CD4-positive, alpha-beta memory T cell (primary cell): ENCODE results near the gene FOXP1. TPM values are rescaled to one million over a fixed set of nuclear protein-coding genes. Genes with fewer than 3 reads are reported as not detected.
A peak's percentile ranks its signal among the peaks of the same experiment; 100 is the strongest.

Source experiments
- CTCF ChIA-PET: fragments of 350-600 bp; sonication (Branson Sonifier 250); formaldehyde crosslinking; loops from one replicate; lab custom pipeline; 2021; ENCODE audit warnings: inconsistent platforms; ENCODE audit not compliant: partially characterized antibody; lab: Charles Lee
- POLR2A ChIA-PET: fragments of 350-600 bp; sonication (Branson Sonifier 250); formaldehyde crosslinking; loops from one replicate; lab custom pipeline; 2021; ENCODE audit not compliant: partially characterized antibody; lab: Charles Lee
- DNase-seq, 5 donors: peaks; one replicate each; pipeline versions ENCODE4 v3.0.0 to v3.0.0-alpha.2; 2020 to 2022; ENCODE audit warnings: mixed read lengths in 1 of 5
- H3K27ac ChIP-seq: one replicate; pipeline ENCODE4 v1.7.0; 2013; ENCODE audit warnings: low read depth, low read length
- H3K27me3 ChIP-seq: 2 replicates; pipeline ENCODE4 v1.7.0; 2013; ENCODE audit warnings: mild to moderate bottlenecking, low read length, moderate library complexity; ENCODE audit not compliant: insufficient read depth
- H3K36me3 ChIP-seq: 2 replicates; pipeline ENCODE4 v1.7.0; 2013; ENCODE audit warnings: mild to moderate bottlenecking, low read length, moderate library complexity; ENCODE audit not compliant: insufficient read depth
- H3K4me1 ChIP-seq: 2 replicates; pipeline ENCODE4 v1.7.0; 2013; ENCODE audit warnings: mild to moderate bottlenecking, low read length, moderate library complexity; ENCODE audit not compliant: insufficient read depth
- H3K4me3 ChIP-seq, 2 donors: one replicate each; pipeline ENCODE4 v1.7.0; 2013; ENCODE audit warnings: low read length in 2 of 2, mild to moderate bottlenecking in 1 of 2
- H3K9me3 ChIP-seq, 2 donors: one replicate each; pipeline ENCODE4 v1.7.0; 2013; ENCODE audit warnings: low read length in 2 of 2, control low read depth in 1 of 2; ENCODE audit not compliant: control insufficient read depth in 1 of 2
- H3K27ac Mint-ChIP-seq, 7 donors: one replicate each; pipeline ENCODE4 v1.8.0; 2020 to 2021; ENCODE audit warnings: mixed read lengths in 7 of 7, mild to moderate bottlenecking in 6 of 7, inconsistent platforms in 3 of 7, moderate library complexity in 3 of 7
- H3K27me3 Mint-ChIP-seq, 2 donors: one replicate each; pipeline ENCODE4 v1.8.0; 2020 to 2021; ENCODE audit warnings: mixed read lengths in 2 of 2
- H3K36me3 Mint-ChIP-seq, 2 donors: one replicate each; pipeline ENCODE4 v1.8.0; 2020 to 2021; ENCODE audit warnings: mixed read lengths in 2 of 2, inconsistent platforms in 1 of 2, mild to moderate bottlenecking in 1 of 2
- H3K4me1 Mint-ChIP-seq, 4 donors: one replicate each; pipeline ENCODE4 v1.8.0; 2020 to 2021; ENCODE audit warnings: mixed read lengths in 4 of 4, mild to moderate bottlenecking in 1 of 4
- H3K4me3 Mint-ChIP-seq, 8 donors: one replicate each; pipeline ENCODE4 v1.8.0; 2020 to 2021; ENCODE audit warnings: mixed read lengths in 8 of 8, mild to moderate bottlenecking in 7 of 8, moderate library complexity in 6 of 8, inconsistent platforms in 3 of 8
- H3K9me3 Mint-ChIP-seq, 8 donors: one replicate each; pipeline ENCODE4 v1.8.0; 2020 to 2021; ENCODE audit warnings: mixed read lengths in 8 of 8, mild to moderate bottlenecking in 5 of 8, inconsistent platforms in 3 of 8, moderate library complexity in 1 of 8
- intact Hi-C: fragments of 100-400 bp; cut with micrococcal nuclease; formaldehyde crosslinking; loops from one replicate; pipeline ENCODE4 v1.15.1; 2023
- polyA plus RNA-seq, 2 donors: library from polyadenylated mRNA; unstranded; fragments of 300-500 nt; fragmentation: Illumina TruSeq; gene quantifications; one replicate each; pipeline ENCODE4 v1.2.3, GENCODE V29; 2021
- total RNA-seq, 2 experiments: library from RNA; stranded (reverse); gene quantifications; one replicate each; pipeline ENCODE4 v1.2.3, GENCODE V29; 2021

The FOXP1 gene
- total and polyA plus RNA-seq, 4 experiments from 2014 or later, result 189 to 348 (median 279) TPM

DNA sequence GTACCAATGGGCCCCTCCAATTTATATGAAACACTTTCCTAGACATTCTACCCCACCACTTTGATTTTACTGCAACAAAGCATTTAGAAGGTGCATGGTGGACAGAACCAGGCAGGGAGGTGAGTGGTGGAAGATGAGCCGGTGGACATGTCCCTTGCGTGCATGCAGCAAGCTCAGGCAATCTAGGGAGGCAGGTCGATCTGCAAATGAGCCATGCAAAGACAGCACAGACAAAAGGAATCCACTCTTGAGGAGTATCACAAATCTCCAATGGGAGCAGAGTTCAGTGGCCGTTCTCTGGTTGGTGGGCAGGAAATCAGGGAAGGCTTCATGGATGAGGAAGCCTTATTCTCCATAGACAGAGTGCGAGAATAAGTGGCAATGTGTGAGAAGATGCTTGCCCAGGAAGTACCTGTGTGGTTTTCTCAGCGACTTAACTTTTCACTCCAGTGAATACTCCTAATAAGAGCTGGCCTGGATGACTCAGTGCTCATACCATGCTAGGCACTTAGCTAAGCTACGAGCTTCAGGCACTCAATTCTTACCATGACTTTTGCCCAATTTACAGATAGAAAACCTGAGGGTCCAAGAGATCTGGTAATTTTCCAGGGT is 152.5 kb downstream of the FOXP1 start:
- Histone ChIP-seq H3K27me3 (no peaks in the 10 kb centered on the region), H3K9me3 (no peaks in the 10 kb centered on the region), H3K36me3 (no peaks in the 10 kb centered on the region), H3K4me3 (no peak overlapping the region), H3K27ac (no peak overlapping the region), H3K4me1 (peaks cover 78% of the 10 kb centered on the region)
- CTCF ChIA-PET, result interaction anchor here (2.1 kb wide), 1 partner anchor 9 kb away, joined by 6 read pairs; no protein-coding TSS in a partner anchor
- H3K9me3 Mint-ChIP-seq, result no peaks in the 10 kb centered on the region
- POLR2A ChIA-PET, result interaction anchor here (0.6 to 1.5 kb wide), 3 partner anchors 11 to 32 kb away, joined by 3 to 4 read pairs (median 3); no protein-coding TSS in a partner anchor
- intact Hi-C loops, result loop anchor here (1.0 to 2.0 kb wide), 2 partner anchors 9 to 14 kb away; no protein-coding TSS in a partner anchor
- DNase-seq, result no peak
- H3K27ac Mint-ChIP-seq, result peak overlapping the region in 6 of 7 donors; percentile 14 to 96 (median 85)
- peaks cover 69 to 92% (median 80%) of the 10 kb centered on the region in 4 donors for H3K4me1 Mint-ChIP-seq
- peaks cover 17 to 31% of the 10 kb centered on the region in 2 donors for H3K36me3 Mint-ChIP-seq
- no peaks in the 10 kb centered on the region for H3K27me3 Mint-ChIP-seq
- H3K4me3 Mint-ChIP-seq, result peak overlapping the region in 5 of 8 donors; percentile 17 to 61 (median 40)

DNA sequence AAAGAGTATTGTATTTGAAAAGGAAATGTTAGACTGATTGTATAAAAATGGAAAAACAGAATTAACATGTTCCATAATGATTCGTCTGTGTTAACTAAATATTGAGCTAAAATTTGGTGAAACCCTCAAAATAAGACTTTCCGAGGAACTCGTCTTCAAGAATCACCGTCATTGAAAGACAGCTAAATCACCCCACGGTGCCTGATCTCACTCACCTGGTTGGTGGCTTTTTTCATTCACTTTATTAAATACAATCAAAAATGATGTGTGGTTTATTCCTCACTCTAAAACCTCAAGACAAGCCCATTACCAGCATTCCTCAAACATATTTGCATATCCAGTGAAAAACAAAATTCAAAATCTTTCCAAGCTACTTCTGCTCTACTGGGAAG is 153.9 kb downstream of the FOXP1 start:
- H3K27me3 ChIP-seq, result no peaks in the 10 kb centered on the region
- H3K4me1 ChIP-seq, result peaks cover 88% of the 10 kb centered on the region
- no peak overlapping the region for H3K4me3 ChIP-seq
- ChIA-PET POLR2A (interaction anchor here (0.7 to 1.3 kb wide), 3 partner anchors 14 to 156 kb away, joined by 3 to 5 read pairs (median 3); no protein-coding TSS in a partner anchor), CTCF (interaction anchor here (1.3 to 1.4 kb wide), 3 partner anchors 9 to 82 kb away, joined by 3 to 4 read pairs (median 4); no protein-coding TSS in a partner anchor)
- Mint-ChIP-seq H3K4me1 (peaks cover 74 to 98% (median 84%) of the 10 kb centered on the region in 4 donors), H3K27ac (peak overlapping the region in 3 of 7 donors; percentile 28 to 82 (median 49)), H3K36me3 (peaks cover 26 to 42% of the 10 kb centered on the region in 2 donors), H3K27me3 (no peaks in the 10 kb centered on the region), H3K4me3 (no peak overlapping the region), H3K9me3 (peaks cover 0 to 2% (median 0%) of the 10 kb centered on the region in 8 donors)
- no peak for DNase-seq
- intact Hi-C loops, result no loop called here
- H3K36me3 ChIP-seq, result no peaks in the 10 kb centered on the region
- H3K9me3 ChIP-seq, result no peaks in the 10 kb centered on the region
- H3K27ac ChIP-seq, result no peak overlapping the region

DNA sequence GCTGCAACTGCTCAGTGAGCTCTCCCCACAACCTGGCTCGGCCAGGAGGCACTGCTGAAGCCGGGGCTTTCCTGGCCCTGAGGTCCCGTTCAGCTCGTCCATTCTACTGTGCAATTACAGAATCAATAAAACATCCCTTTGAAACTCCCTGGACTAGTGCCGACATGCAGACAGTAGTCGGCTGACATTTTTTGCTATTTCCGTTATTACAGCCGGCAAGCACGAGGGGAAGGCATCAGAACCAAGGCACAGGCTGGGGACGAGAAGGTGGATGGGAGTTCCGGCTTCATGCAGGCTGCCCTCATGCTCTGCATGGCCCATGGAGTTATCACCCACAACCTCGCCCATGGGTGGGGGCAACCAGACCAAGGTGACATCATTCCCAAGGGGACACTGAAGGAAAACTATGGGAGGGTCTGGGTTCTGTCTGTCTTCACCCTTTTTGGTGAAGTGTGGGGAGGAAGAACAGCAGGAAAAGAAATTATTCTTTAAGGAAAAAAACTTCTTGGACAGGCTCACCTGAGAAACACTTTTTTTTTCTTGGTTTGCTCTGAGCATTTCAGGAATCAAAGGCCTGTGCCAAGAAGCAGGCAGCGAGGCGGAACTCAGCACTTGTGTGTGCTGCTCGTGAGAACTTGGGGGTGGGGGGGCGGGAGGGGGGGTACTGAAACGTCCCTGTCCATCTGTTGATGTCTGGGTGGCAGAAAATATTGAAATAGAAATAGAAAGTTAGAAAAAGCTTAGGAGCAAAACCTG is 154.5 kb downstream of the FOXP1 start:
- Histone ChIP-seq H3K36me3 (peaks cover 4% of the 10 kb centered on the region), H3K9me3 (no peaks in the 10 kb centered on the region), H3K27me3 (no peaks in the 10 kb centered on the region), H3K27ac (no peak overlapping the region), H3K4me3 (no peak overlapping the region), H3K4me1 (peaks cover 88% of the 10 kb centered on the region)
- Mint-ChIP-seq H3K4me1 (peaks cover 73 to 98% (median 84%) of the 10 kb centered on the region in 4 donors), H3K27me3 (no peaks in the 10 kb centered on the region), H3K9me3 (peaks cover 0 to 2% (median 0%) of the 10 kb centered on the region in 8 donors), H3K27ac (peak overlapping the region; percentile 8 to 85 (median 60)), H3K4me3 (peak overlapping the region in 5 of 8 donors; percentile 8 to 31 (median 23)), H3K36me3 (peaks cover 30 to 46% of the 10 kb centered on the region in 2 donors)
- ChIA-PET CTCF (interaction anchor here (1.3 to 1.4 kb wide), 4 partner anchors 10 to 83 kb away, joined by 3 to 4 read pairs (median 4); no protein-coding TSS in a partner anchor), POLR2A (interaction anchor here (0.9 to 1.6 kb wide), 3 partner anchors 13 to 25 kb away, joined by 3 to 5 read pairs (median 3); no protein-coding TSS in a partner anchor)
- DNase-seq, result no peak
- intact Hi-C loops, result no loop called here

DNA sequence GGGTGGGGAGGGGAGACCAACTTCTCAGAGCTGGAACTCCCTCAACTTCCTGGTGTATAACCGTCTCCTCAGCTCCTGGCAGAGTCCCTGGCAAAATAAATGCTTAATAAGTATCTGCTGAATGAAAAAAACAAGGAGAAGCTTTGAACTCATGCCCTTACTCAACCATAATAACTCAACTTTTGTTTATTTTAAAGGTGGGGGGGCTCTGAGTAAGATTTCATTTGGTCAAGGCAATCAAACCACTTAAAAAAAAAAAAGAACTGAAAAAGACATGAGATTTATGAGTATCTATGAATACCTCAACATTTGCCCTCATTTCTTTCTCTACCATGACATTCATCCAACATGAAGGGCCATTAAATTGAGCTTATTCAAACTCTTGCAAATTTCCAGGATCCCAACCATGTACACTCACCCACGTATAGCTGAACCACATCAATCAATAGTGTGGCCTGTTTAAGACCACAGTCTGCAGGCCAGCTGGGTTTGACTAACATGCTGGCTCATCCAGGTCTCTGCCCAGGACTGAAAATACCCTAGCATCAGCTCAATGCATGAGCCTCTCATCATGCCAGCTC is 157.9 kb downstream of the FOXP1 start:
- CTCF ChIA-PET, result interaction anchor here (1.1 to 2.3 kb wide), 5 partner anchors 8 to 27 kb away, joined by 3 to 6 read pairs (median 4); no protein-coding TSS in a partner anchor

DNA sequence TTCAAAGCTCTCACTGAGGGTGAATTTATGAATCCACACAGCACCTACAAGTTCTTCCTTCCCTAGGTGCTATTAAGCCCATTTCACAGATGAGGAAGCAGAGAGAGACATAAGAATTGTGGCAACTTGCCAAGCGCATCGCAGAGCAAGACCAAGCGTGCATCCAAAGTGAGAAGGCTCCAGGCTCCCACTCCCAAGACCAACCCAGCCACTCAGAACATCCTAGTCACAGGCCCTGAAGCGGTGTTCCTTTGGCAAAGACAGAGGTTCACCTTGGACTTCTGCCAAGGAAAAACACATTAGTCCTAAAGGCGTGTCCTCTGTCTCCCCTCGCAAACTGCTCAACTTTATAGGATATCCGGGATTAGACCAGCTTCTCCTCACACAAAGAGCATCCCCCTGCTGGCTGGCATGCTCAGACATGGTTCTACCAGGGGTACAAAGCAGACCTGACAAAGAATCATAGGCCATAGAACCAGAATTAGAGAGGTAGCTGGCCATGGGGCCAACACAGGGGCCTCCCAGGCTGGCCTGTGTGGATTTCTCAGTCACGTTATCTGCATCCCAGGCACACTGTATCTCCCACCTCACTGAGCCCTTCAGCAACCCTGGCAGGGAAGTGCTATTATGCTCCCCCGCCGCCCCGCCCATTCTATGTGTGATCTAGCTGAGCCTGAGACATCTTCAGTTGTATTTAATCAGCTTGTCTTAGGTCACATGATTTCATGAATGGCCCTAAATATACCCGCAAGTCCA is 160.2 kb downstream of the FOXP1 start:
- Mint-ChIP-seq H3K27me3 (no peaks in the 10 kb centered on the region), H3K4me3 (peak overlapping the region in 5 of 8 donors; percentile 35 to 78 (median 60)), H3K27ac (peak overlapping the region; percentile 84 to 97 (median 92)), H3K36me3 (peaks cover 40 to 46% of the 10 kb centered on the region in 2 donors), H3K4me1 (peaks cover 64 to 91% (median 77%) of the 10 kb centered on the region in 4 donors), H3K9me3 (peaks cover 0 to 2% (median 0%) of the 10 kb centered on the region in 8 donors)
- CTCF ChIA-PET, result interaction anchor here (0.8 to 2.9 kb wide), 5 partner anchors 9 to 32 kb away, joined by 3 to 10 read pairs (median 6); no protein-coding TSS in a partner anchor
- Histone ChIP-seq H3K27me3 (no peaks in the 10 kb centered on the region), H3K27ac (no peak overlapping the region), H3K9me3 (no peaks in the 10 kb centered on the region), H3K36me3 (peaks cover 4% of the 10 kb centered on the region), H3K4me1 (peaks cover 78% of the 10 kb centered on the region), H3K4me3 (no peak overlapping the region)
- POLR2A ChIA-PET, result interaction anchor here (1.3 to 6.2 kb wide), 4 partner anchors 14 to 73 kb away, joined by 3 to 46 read pairs (median 5); no protein-coding TSS in a partner anchor
- intact Hi-C loops, result loop anchor here (2.0 kb wide), 1 partner anchor 21 kb away; no protein-coding TSS in a partner anchor
- DNase-seq, result no peak

More for the DNA sequence above, 157.9 kb downstream of the FOXP1 start:
- Mint-ChIP-seq H3K27me3 (no peaks in the 10 kb centered on the region), H3K4me3 (peak overlapping the region in 4 of 8 donors; percentile 6 to 48 (median 30)), H3K9me3 (peaks cover 0 to 2% (median 0%) of the 10 kb centered on the region in 8 donors), H3K4me1 (peaks cover 69 to 98% (median 82%) of the 10 kb centered on the region in 4 donors), H3K36me3 (peaks cover 40 to 50% of the 10 kb centered on the region in 2 donors), H3K27ac (peak overlapping the region in 5 of 7 donors; percentile 33 to 92 (median 51))
- intact Hi-C loops, result no loop called here
- DNase-seq, result no peak
- POLR2A ChIA-PET, result interaction anchor here (0.6 to 6.2 kb wide), 4 partner anchors 9 to 59 kb away, joined by 3 to 46 read pairs (median 5); no protein-coding TSS in a partner anchor
- H3K9me3 ChIP-seq, result no peaks in the 10 kb centered on the region
- no peak overlapping the region for H3K27ac ChIP-seq
- peaks cover 87% of the 10 kb centered on the region for H3K4me1 ChIP-seq
- H3K27me3 ChIP-seq, result no peaks in the 10 kb centered on the region
- H3K36me3 ChIP-seq, result peaks cover 4% of the 10 kb centered on the region
- no peak overlapping the region for H3K4me3 ChIP-seq
